ENCODE results near the gene TULP4.
"Not testable (repeated sequence)": the region's sequence is repeated elsewhere in the genome, so short reads cannot be mapped to it uniquely, and the experiment has no call there.

TULP4 gene

DNA sequence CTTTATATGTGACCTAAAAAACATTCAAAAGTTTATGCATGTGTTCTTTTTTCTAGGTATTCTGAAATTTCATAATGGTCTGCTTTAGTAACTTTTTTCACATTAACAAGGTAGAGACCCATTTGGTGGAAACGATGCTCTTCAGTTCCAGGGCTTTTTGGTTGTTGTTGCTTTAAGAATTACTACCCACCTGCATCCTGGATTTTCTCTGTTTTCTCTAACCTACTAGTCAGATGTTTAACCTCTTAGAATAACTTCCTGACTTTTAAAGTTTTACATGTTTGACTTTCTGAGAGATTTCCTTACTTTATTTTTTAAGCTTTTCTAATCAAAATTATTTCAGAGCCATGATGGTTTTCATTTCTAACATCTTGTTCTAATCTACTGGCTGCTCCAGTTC is 14.9 kb downstream of the TULP4 start:
- DNase-seq (ENCODE audit: low read depth in 1 of 2, low spot score in 1 of 2): no peak

DNA sequence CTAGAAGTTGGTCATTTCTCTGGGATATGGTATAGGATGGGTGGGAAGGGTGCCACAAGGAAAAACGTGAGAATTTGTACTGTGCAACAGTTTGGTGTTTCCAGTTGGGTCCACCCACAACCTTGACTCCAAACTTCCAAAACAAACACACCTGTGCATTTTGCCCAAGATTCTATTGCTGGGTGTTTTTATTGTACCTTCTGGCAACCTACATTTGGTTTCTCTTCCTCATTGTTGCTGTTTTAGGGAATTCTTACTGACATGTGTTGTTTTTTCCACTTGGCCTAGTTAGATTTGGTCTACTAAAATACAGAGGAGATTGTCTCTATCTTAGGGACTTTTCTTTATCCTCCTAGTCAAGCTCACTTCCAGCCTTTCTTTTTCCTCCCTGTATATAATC is 16.7 kb downstream of the TULP4 start:
- no peak for DNase-seq (ENCODE audit: low read depth in 1 of 2, low spot score in 1 of 2)

DNA sequence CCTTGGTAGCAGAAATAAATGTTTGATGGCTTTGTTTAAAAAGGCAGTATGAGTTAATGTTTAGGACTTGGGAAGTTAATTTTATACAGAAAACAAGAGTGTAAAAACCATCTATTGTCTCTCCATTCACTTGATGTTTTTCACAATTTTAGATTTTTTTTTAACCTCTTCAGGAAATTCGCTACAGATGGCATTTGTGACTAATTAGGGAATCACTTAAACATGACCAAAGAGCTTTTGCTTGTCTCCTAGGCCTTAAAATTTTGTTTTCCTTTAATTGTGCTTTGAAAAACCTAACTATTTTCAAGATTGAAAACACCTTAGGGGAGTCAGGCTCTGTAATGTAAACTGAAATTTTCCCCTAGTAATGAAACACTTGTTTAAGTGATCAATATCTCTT is 17.3 kb downstream of the TULP4 start:
- DNase-seq (ENCODE audit: low read depth in 1 of 2, low spot score in 1 of 2): no peak

DNA sequence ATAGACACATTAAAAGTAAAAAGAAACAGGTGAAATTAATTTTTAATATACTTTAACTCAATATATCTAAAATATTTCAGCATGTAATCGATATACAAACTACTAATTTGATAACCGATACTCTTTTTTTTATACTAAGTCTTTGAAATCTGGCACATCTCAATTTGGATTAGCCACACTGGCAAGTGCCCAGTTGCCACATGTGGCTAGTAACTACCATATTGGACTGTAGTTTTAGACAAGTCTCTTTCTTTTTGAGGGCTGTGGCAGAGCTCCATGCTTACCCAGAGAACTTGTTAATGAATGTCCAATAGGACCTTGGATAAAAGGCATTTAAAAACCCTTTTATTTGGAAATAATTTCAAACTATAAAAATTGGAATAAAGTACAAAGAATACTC is 17.8 kb downstream of the TULP4 start:
- no peak for DNase-seq (ENCODE audit: low read depth in 1 of 2, low spot score in 1 of 2)

DNA sequence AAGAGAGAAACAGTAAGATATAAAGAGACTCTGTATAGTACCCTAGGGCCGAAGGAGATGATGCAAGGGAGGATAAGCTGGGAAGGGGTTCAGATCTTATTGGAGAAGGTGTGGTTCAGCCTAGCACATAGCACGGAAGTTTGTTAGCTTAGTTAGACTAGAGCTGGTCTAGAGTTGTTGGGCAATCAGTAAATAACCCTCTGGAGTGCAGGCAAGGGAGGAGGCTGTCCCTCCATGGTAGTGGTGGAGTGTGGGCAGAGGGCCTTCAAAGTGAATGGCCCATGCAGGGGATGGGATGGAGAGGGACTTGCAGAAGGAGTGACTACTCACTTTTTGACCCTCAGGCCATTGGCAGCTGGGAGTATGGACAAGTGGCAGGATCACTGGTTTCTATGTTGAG is 20.0 kb downstream of the TULP4 start:
- DNase-seq (ENCODE audit: low read depth in 1 of 2, low spot score in 1 of 2): no peak

DNA sequence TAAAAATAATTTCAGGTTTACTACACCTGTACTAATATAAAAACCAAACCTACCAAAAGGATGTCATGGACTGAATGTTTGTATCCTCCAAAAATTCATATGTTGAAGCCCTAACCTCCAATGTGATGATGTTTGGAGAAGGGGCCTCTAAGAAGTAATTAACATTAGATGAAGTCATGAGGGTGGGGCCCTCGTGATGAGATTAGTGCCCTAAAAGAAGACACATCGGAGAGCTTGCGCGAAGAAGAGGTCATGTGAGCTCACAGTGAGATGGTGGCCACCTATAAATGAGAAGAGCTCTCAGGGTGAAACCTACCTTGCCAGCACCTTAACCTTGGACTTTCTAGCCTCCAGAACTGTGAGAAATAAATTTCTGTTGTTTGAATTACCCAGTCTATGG is 20.8 kb downstream of the TULP4 start:
- DNase-seq (ENCODE audit: low read depth in 1 of 2, low spot score in 1 of 2): no peak

DNA sequence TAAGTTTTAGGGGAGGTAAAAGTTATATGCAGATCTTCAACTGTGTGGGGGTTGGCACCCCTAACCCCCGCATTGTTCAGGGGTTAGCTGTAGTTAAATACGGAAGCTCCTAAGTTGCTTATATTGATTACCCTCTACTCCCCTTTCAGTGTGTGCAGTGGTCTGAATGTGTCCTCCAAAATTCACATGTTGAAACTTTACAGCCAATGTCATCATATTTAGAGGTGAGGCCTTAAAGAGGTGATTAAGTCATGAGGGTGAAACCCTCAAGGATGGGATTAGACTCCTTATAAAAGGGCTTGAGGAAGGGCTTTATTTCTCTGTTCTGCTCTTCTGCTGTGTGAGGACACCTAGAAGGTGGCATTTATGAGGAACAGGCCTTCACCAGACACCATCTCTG is 22.3 kb downstream of the TULP4 start:
- DNase-seq (ENCODE audit: low read depth in 1 of 2, low spot score in 1 of 2): no peak

DNA sequence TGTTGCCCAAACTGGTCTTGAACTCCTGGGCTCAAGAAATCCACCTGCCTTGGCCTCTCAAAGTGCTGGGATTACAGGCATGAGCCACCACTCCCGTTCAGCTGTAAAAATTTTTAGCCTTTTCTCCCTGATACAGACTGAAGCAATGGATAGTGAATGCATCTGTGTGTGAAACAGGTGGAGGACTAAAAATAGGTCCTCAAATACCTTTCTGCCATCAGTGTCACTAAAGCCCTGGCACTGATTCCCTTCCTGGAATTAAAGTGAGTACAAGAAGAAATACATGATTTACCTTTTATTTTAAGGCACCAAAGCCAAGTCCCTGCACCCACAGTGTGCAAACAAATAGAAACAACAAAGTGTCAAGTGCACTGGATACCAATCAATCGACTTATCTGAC is 25.1 kb downstream of the TULP4 start:
- no peak for DNase-seq (ENCODE audit: low read depth in 1 of 2, low spot score in 1 of 2)

DNA sequence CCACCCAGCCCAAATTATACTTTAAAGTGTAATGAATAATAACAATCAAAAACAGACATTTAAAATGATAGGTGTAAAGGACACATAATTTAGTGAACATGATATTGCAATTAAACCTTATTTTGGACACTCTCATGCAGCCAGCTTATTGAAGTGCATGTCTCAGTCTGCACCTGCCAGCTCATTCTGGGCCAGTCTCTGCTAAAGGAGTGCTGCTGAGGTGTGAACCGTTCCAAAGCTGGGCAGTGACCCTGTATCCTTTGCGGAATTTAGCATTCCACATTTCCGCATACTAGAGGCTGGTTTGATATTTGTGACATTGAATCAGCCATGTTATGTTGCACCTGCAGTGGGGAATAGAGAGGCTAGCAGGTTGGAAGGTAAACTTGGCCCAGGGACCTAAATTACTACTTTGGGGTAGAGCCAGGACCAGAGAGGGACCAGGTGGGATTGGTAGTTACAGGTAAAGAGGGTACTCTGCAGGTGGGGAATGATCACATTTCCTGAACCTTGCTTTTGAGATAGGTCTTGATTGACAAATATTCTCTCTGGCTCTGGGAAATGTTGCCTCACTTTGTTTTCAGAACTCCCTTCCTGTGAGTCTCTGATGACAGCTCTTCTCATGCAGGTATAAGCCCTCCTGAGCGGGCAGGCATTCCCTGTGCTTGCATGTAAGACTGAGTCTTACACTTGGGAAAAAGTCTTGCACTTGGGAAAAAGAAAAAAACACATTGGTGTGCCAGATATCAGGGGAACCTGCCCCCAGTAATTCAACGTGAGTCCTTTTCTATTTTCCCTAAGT is 26.2 kb downstream of the TULP4 start:
- no peak for DNase-seq (ENCODE audit: low read depth in 1 of 2, low spot score in 1 of 2)

DNA sequence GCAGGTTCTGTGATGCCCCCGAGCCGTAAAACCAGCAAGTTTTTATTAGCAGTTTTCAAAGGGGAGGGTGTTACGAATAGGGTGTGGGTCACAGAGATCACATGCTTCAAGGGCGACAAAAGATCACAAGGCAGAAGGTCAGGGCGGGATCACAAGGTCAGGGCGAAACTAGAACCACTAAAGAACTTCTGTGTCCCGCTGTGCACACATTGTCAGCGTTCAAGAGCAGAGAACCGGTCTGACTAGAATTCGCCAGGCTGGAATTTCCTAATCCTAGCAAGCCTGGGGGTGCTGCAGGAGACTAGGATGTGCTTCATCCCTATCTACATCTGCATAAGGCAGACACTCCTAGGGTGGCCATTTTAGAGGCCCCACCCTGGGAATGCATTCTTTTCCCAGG is 26.9 kb downstream of the TULP4 start:
- not testable (repeated sequence) for DNase-seq (ENCODE audit: low read depth in 1 of 2, low spot score in 1 of 2)

DNA sequence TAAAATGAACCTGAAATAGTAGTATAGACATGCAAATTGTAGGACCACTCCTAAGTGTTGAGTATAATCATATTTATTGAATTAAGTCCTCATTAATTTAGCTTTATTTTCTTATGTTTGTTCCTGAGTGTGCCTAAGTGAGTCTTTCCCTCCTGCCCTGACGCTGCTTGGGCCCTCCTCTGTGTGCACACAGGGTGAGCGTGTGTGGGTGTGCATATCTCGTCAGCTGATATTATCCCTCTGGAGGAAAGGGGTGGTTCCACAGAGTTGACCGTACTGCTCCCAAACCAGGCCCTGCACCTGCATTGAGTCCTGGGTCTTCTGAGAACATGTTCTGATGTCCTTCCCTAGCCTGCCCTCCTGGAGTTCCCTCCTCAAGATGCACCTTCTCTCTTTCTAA is 28.0 kb downstream of the TULP4 start:
- DNase-seq (ENCODE audit: low read depth in 1 of 2, low spot score in 1 of 2): no peak

DNA sequence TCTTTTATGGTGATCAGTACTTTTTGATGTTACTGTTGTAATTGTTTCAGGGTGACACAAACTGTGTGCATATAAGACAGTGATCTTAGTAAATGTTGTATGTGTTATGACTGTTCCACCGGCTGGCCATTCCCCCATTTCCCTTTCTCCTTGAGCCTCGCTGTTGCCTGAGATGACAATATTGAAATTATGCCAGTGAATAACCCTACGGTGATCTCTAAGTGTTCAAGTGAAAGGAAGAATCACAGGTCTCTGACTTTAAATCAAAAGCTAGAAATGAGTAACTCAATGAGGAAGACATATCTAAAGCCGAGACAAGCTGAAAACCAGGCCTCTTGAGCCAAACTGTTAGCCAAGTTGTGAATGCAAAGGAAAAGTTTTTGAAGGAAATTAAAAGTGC is 32.3 kb downstream of the TULP4 start:
- no peak for DNase-seq (ENCODE audit: low read depth in 1 of 2, low spot score in 1 of 2)

DNA sequence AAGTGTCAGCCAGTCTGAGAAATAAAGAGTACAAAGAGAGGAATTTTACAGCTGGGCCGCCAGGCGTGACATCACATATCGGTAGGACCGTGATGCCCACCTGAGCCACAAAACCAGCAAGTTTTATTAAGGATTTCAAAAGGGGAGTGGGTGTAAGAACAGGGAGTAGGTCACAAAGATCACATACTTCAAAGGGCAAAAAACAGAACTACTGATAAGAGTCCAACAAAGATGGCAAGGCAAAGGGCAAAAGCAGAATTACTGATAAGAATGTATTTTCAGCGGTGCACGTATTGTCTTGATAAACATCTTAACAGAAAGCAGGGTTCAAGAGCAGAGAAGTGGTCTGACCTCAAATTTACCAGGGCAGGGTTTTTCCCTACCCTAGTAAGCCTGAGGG is 33.2 kb downstream of the TULP4 start:
- not testable (repeated sequence) for DNase-seq (ENCODE audit: low read depth in 1 of 2, low spot score in 1 of 2)

DNA sequence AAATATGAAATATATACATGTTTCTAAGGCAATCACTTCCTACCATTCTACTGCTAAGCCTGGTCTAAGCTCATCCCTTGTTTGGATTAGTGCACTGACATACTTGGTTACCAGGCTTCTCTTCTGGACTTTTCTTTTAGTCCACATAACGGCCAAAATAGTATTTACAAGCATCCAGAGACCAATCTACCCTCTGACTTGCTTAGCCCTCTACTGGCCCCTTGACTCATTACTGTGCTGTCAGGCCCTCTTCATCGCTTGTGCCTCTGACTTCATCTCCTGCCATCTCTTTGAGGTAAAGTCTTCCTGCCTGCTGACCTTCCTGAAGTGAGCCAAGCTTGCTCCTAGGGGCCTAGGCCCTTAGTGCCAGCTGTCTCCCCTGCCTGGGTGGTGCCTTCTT is 35.1 kb downstream of the TULP4 start:
- DNase-seq (ENCODE audit: low read depth in 1 of 2, low spot score in 1 of 2): no peak

DNA sequence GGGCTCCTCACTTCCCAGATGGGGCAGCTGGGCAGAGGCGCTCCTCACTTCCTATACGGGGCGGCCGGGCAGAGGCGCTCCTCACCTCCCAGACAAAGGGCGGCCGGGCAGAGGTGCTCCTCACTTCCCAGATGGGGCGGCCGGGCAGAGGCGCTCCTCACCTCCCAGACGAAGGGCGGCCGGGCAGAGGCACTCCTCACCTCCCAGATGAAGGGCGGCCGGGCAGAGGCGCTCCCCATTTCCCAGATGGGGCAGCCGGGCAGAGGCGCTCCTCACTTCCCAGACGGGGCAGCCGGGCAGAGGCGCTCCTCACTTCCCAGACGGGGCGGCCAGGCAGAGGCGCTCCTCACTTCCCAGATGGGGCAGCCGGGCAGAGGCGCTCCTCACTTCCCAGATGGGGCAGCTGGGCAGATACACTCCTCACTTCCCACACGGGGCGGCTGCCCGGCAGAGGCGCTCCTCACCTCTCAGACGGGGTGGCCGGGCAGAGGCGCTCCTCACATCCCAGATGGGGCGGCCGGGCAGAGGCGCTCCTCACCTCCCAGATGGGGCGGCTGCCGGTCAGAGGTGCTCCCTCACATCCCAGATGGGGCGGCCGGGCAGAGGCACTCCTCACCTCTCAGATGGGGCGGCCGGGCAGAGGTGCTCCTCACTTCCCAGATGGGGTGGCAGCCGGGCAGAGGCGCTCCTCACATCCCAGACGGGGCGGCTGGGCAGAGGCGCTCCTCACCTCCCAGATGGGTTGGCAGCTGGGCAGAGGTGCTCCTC is 36.7 kb downstream of the TULP4 start:
- not testable (repeated sequence) for DNase-seq (ENCODE audit: low read depth in 1 of 2, low spot score in 1 of 2)

DNA sequence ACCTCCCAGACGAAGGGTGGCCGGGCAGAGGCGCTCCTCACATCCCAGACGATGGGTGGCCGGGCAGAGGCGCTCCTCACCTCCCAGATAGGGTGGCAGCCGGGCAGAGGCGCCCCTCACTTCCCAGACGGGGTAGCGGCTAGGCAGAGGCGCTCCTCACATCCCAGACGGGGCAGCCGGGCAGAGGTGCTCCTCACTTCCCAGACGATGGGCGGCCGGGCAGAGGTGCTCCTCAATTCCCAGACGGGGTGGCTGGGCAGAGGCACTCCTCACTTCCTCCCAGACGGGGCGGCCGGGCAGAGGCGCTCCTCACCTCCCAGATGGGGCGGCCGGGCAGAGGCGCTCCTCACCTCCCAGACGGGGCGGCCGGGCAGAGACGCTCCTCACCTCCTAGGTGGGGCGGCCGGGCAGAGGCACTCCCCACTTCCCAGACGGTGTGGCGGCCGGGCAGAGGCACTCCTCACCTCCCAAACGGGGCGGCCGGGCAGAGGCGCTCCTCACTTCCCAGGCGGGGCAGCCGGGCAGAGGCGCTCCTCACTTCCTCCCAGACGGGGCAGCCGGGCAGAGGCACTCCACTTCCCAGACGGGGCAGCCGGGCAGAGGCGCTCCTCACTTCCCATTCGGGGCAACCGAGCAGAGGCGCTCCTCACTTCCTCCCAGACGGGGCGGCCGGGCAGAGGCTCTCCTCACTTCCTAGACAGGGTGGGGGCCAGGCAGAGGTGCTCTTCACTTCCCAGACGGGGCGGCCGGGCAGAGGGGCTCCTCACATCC is 37.4 kb downstream of the TULP4 start:
- not testable (repeated sequence) for DNase-seq (ENCODE audit: low read depth in 1 of 2, low spot score in 1 of 2)

DNA sequence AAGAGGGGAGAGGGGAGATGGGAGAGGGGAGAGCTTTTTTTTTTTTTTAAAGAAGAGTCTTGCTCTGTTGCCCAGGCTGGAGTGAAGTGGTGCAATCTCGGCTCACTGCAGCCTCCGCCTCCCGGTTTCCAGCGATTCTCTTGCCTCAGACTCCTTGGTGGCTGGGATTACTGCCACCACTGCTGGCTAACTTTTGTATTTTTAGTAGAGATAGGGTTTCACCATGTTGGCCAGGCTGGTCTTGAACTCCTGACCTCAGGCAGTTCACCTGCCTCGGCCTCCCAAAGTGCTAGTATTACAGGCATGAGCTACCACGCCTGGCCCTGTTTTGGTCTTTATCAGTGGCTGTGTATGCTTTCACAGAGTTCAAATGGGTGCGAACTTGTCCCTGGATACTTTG is 38.5 kb downstream of the TULP4 start:
- not testable (repeated sequence) for DNase-seq (ENCODE audit: low read depth in 1 of 2, low spot score in 1 of 2)

DNA sequence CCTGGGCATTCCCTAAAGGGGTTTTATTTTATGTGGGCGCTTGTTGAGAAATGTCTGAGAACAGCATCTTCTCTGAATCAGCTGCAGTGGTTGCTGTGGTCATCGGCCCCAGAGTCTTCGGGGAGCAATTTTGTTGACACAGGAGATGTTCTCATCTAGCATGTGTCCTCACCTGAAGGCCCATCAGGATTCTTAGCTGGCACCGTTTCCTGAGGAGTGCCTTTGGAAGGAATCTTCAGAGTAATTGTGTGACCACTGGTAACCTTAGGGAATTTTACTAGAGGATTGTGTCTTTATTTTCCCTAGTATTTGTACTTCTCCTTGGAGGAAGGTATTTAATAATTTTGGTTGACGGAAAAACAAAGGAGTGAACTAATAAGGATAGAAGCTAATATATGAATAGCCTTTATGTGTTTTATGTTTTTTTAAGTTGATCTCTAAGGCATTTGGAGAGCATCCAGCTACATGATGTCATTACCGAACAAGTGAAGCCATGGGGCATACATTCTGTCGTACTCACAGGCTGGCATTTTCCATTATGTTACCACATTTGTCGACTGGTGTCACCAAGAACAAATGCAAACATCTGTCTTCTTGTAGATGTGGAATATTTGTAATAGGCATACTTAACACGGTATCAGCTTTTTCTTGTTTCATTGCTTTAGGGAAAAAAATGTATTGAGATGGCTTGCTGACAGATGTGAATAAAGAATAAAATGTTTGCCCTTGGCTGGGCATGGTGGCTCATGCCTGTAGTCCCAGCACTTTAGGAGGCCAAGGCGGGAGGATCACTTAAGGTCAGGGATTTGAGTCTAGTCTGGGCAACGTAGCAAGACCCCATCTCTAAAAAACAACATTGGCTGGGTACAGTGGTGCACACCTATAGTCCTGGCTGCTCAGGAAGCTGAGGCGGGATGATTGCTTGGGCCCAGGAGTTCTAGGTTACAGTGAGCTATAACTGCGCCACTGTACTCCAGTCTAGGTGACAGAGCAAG is 41.9 kb downstream of the TULP4 start:
- no peak for DNase-seq (ENCODE audit: low read depth in 1 of 2, low spot score in 1 of 2)

DNA sequence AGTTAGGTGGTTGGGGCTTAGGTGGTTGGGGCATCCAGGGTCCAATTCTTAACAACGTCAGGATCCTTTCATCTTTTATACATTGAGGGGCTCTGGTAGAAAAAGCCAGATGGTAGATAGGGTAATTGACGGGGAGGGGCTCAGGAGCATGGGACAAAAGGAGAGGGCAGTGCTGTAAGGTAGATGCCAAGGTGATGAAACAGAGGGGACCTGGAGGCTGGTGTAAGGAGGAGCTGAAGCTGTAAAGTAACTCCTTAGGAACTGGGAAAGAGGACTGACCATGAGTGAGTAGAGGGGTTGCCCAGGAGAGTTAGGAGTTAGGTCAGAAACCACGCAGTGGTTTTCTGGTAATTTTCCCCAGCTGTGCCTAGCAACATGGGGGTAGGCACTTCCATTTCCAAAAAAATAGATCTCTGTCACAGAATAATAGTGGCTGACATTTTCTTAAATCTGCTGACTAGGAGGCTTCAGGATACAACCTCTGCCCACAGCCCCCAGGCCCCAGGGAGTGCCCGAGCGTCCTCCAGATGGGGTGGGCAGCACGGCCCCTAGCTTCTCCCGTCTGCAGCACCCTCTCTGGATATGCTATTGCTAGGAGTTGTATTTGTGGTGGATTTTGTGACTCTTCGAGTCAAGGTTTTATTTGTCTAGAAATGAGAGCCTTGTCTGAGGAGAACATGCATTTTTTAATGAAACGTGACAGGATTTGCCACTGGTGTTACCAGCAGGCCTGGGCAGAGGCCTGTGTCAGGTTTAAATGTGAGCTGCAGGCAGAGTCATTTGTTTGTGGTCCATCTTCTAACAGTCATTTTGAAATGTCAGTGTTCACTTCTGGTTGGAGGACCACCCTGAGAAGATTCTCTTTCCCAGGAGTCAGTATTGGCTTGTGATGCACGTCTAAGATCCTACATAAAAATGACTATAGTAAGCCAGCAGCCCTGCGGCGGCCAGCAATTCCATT is 44.6 kb downstream of the TULP4 start:
- no peak for DNase-seq (ENCODE audit: low read depth in 1 of 2, low spot score in 1 of 2)
